ENCODE data around the gene PRKAG2. TPM values are rescaled to one million over a fixed set of nuclear protein-coding genes. Genes with fewer than 3 reads are reported as not detected.

PRKAG2 gene
- total RNA-seq, 2 donors from 2014 or later: 22.1 to 35.7 TPM

DNA sequence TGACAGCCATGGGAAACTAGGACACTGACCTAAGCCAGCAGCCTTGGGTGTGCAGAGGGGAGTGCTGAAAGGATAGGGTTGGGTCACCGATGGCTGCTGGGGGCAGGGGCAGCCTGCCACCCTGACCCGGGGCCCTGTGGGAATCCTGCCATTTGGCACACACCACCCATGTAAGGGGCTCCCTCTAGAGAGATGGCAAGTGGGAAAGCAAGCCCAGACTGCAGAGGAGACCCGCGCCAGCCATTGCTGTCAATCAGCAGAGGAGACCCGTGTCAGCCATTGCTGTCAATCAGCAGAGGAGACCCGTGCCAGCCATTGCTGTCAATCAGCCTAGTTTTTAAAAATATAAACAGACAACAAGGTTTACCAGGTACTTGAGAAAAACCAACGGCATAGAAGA, 27.4 kb upstream of the PRKAG2 start:
- no peaks in the 10 kb centered on the region for H3K9me3 Mint-ChIP-seq
- no peaks in the 10 kb centered on the region for H3K36me3 Mint-ChIP-seq
- ATAC-seq: no peak
- peak in 1 of 2 donors; percentile 16 for DNase-seq (ENCODE audit: low spot score in 2 of 2)
- no peak overlapping the region for H3K27ac Mint-ChIP-seq

DNA sequence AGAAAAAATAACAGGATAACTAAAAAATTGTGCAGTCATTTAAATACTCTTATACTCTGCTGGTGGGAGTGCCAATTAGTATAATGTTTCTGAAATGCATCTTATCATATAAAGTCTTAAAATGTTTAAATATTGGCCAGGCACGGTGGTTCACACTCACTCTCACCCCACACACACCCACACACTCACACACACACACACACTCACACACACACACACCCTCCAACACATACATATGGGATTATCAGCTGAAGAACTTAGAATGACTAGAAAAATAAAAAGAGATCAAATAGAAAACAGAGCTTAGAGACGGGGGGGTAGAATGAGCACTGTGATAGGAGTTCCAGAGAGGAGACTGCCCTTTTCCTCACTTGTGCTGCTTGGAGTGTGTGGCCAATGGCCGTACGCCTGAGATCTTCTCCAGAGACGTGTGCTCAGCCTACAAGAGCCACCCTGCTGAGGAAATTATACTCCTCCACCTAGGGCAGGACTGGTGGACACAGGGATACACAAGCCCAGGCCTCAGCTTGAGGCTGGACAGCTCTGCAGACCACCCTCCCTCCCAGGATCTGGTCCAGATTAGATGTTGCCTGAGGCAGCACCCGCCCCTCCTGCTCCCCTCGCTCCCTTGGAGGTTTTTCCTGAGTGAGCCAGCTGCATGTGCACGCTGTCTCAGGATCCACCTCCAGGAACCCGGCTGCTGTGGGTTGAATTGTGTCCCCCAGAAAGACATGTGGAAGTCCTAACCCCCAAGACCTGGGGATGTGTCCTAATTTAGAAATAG, 26.5 kb upstream of the PRKAG2 start:
- H3K36me3 Mint-ChIP-seq: no peaks in the 10 kb centered on the region
- no peak overlapping the region for H3K27ac Mint-ChIP-seq
- DNase-seq (ENCODE audit: low spot score in 2 of 2): peak in 1 of 2 donors; percentile 9
- ATAC-seq: no peak
- H3K9me3 Mint-ChIP-seq: no peaks in the 10 kb centered on the region

DNA sequence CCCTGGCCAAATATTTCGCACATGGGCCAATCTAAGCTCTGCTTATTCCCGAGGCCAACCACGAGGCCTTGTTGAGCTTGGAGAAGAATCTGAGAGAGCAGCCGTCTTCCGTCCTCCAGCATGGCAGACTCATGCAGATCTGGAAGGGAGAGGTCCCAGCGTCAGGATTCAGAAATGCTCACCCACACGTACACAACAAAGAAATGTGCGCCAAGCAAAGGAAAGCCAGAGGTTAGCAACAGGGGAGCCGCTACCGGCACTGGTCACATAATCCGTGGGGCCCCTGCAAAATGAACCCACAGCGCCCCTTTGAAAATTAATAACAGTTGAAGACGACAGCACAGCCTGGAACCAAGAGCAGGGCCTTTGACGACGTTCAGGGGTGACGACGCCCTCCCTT, 25.4 kb upstream of the PRKAG2 start:
- H3K9me3 Mint-ChIP-seq: no peaks in the 10 kb centered on the region
- no peaks in the 10 kb centered on the region for H3K36me3 Mint-ChIP-seq
- DNase-seq (ENCODE audit: low spot score in 2 of 2) (peak in 1 of 2 donors; percentile 33), ATAC-seq (no peak)
- H3K27ac Mint-ChIP-seq: no peak overlapping the region

DNA sequence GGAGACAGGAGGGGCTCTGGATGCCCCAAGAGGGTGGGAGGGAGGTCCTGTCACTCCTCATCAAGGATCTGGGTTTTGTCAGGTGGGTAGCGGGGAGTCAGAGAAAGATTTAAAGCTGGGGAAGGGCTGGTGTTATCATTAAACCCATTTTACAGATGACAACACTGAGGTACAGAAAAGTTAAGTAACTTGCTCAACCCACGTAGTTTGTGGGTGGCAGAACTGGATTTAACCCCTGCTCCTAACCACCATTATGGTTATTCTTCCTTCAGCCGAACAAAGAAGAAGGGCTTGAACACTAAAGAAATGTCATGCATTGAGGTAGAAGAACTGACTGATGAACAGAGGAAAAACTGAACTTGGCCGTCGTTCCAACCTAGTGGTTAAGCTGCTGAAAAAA, 24.9 kb upstream of the PRKAG2 start:
- H3K9me3 Mint-ChIP-seq: no peaks in the 10 kb centered on the region
- H3K36me3 Mint-ChIP-seq: no peaks in the 10 kb centered on the region
- DNase-seq (ENCODE audit: low spot score in 2 of 2) (peak in 1 of 2 donors; percentile 3), ATAC-seq (no peak)
- H3K27ac Mint-ChIP-seq: no peak overlapping the region

DNA sequence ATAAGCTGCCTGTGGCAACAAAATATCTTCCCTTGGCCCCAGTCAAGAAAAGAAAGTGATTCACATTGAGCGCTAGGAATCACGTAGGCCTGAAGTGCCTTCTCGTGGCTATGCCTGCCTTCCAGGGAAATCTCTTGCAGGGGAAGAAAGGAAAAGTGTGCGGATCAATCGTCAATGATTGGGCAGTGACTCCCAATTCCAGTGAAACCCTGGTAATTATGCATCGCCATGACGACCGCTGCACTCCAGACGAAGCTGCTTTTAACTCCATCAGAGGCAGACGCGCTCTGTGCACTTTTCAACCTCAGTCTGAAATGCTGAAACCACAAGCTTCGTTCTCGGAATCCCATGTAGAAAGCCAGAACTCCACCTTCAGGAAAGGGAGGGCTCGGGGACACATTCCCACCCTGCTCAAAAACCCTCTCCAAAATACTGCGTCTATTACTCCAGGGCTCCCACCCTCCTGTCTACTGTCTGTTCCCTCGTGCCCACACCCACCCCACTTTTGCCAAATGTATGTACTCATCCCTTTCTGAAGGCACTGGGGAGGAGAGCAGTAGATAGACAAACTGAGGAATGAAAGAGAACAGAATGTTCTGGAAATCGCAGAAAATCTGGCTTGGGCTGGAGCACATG, 24.2 kb upstream of the PRKAG2 start:
- no peak for ATAC-seq
- DNase-seq (ENCODE audit: low spot score in 2 of 2): peak in 1 of 2 donors; percentile 28
- Mint-ChIP-seq H3K36me3 (no peaks in the 10 kb centered on the region), H3K9me3 (no peaks in the 10 kb centered on the region), H3K27ac (peak overlapping the region in 1 of 2 donors; percentile 56)

DNA sequence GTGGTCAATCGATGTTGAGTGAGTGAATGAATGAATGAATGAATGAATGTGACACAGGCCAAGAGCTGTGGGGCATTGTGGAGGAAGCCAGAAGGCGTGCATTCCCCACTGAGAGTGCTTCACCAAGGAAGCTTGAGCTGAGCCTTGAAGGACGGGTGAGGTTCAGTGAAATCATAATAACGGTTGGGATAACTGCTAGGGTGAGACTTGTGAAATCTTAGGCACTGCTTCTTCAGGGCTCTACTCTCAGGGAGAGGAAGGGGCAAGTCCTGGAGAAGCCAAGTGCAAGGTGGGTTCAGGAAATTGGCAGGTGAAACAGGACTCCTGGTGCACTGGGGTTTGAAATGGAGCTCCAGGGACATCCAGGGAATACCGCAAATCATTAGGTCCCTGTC, 23.7 kb upstream of the PRKAG2 start:
- DNase-seq (ENCODE audit: low spot score in 2 of 2) (peak in 1 of 2 donors; percentile 18), ATAC-seq (no peak)
- no peaks in the 10 kb centered on the region for H3K9me3 Mint-ChIP-seq
- H3K36me3 Mint-ChIP-seq: no peaks in the 10 kb centered on the region
- H3K27ac Mint-ChIP-seq: no peak overlapping the region

DNA sequence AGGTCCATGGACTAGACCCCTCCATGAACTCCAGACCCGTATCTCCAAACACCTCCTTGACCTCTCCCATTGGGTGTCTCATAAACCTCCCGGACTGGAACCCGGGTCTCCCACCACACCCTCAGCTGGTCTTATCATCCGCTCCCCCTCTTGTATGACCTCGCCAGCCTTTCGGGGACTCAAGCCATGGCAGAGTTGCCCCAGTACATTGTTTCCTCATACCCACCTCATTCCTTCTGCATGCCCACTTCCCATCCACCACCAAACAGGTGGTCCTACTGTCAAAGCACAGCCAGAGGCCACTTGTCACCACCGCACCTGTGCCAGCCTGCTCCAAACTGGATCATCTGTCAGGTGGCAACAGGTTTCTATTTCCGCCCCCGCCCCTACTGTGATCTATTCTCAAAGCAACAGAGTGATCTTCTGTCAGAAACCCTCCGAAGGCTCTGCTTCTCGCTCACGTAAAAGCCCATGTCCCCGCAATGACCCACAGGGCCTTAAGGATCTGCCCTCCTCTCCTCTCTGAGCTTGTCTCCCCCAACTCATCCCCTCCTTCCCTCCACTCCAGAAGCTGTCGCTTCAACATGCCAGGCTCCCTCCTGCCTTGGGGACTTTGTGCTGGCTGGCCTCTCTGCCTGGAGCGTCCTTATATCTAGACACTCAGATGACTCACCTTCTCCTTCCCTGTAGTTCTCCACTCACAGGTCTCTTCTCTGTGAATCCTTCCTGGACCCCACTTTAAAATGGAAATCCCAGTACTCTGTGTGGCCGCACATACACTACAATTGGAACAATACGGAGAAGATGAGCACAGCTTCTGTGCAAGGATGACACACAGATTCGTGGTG, 22.8 kb upstream of the PRKAG2 start:
- no peak for ATAC-seq
- no peaks in the 10 kb centered on the region for H3K9me3 Mint-ChIP-seq

DNA sequence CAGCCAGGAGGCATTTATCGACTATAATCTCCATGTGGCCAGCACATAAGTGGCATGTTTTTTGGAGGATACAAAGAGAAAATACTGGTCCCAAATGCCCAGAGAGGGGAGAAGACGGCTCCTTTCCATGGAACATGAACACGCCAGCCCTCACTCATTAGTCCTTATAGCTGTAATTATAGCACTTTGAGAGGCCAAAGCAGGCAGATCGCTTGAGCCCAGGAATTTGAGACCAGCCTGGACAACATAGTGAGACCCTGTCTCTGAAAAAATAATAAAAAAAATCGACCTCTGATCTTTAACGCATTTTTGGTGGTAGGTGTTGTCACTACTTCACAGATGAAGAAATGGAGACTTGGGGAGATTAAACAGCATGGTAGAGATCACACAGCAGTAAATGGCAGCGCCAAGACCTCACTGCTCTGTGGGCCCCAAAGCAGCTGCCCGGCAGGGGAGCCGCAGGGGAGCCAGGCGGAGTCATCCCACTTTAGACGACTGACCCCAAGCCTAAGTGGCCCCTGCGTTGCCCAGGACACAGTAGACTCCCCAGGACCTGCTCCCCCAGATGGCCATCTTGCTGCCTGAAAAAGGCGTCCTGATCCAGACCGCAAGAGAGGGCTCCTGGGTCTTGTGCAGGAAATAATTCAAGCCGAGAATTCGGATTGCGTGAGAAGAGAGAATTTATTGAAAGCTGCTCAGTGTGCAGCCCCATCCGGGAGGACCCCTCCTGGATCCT, 21.2 kb upstream of the PRKAG2 start:
- H3K9me3 Mint-ChIP-seq: no peaks in the 10 kb centered on the region
- DNase-seq (ENCODE audit: low spot score in 2 of 2) (peak in 1 of 2 donors; percentile 13), ATAC-seq (no peak)
- H3K36me3 Mint-ChIP-seq: no peaks in the 10 kb centered on the region
- no peak overlapping the region for H3K27ac Mint-ChIP-seq

More for the DNA sequence above, 22.8 kb upstream of the PRKAG2 start:
- no peaks in the 10 kb centered on the region for H3K36me3 Mint-ChIP-seq
- DNase-seq (ENCODE audit: low spot score in 2 of 2): peak in 1 of 2 donors; percentile 26
- H3K27ac Mint-ChIP-seq: no peak overlapping the region

DNA sequence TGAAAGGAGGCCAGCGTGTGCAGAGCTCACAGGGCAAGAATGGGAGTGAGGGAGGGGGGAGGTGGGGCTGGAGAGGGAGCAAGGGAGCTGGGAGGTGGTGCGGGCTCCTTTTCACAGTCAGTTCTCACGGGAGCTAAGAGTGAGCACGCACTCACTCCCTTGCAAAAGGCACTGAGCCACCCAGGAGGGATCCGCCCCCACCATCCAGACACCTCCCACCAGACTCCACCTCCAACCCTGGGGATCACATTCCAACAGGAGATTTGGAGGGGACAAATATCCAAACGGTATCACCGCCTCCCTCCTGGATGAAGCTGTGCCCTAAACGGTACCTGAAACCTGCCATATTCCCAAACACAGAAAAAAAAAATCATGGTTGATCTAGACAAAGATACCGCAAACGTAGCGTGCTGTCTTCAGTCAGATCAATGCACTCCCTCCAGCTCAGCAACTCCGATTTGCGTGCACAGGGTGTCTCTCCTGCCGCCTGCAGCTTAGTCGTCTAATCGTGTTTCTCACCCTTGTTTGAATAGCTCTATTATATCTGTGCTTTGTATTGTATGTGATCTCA, 20.3 kb upstream of the PRKAG2 start:
- Mint-ChIP-seq H3K9me3 (no peaks in the 10 kb centered on the region), H3K36me3 (no peaks in the 10 kb centered on the region), H3K27ac (no peak overlapping the region)
- ATAC-seq (no peak), DNase-seq (ENCODE audit: low spot score in 2 of 2) (peak in 1 of 2 donors; percentile 23)

DNA sequence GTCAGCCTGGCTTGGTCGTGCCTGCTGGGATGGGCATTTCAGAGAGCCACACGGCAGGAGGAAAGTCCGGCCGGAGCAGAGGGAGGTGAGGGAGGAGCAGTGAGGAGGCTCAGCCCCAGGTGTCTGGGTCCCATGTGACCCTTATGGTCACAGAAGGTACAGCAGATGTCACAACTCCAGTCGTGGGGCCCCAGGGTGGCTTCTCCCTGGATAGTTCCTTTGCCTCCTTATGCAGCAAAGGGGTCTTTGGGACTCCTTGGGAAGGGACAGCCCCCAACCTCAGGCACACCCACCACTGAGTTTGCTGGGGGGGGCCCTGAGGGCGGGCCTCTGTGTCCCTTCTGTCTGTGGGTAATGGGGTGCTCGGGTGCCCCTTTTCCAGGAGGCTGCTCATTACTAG, 19.6 kb upstream of the PRKAG2 start:
- H3K9me3 Mint-ChIP-seq: no peaks in the 10 kb centered on the region
- H3K36me3 Mint-ChIP-seq: no peaks in the 10 kb centered on the region
- peak in 1 of 2 donors; percentile 3 for DNase-seq (ENCODE audit: low spot score in 2 of 2)
- H3K27ac Mint-ChIP-seq: no peak overlapping the region
- ATAC-seq: no peak

DNA sequence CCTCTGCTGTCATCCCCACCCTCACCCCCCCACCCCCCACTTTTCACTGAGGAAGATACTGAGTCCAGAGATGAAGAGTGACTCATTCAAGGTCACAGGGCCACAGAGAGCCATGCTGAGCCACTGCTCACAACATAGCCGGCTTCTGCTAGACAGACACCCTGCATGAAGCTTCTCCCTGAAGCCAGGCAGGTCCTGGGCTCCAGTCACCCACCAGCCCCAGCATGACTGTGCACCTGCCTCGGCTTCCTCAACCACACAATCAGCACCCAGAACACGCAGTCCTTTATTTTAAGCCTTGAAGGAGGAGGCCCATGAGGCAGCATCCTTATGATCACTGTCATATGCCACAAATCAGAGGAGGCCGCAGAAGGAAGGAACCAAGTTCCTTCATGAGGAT, 19.2 kb upstream of the PRKAG2 start:
- Mint-ChIP-seq H3K36me3 (no peaks in the 10 kb centered on the region), H3K9me3 (no peaks in the 10 kb centered on the region), H3K27ac (no peak overlapping the region)
- peak in 1 of 2 donors; percentile 42 for DNase-seq (ENCODE audit: low spot score in 2 of 2)
- no peak for ATAC-seq

DNA sequence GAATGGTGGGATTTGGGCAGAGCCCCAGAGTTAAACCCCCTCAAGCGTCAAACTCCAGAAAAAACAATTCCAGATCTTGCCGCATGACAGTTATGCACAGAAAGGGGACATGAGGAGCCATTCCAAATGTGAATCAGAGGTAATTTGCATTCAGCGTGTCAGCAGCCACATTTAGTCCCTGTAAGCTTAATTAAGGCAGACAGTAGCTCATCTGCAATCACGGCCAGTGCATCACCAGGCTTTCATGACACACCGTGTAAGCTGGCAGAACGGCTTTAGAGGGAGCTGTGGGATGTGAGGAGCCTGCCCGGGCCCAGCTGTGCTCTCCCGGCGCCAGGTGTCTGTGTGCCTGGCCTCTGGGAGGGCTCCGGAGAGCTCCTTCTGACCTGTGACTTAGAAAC, 18.7 kb upstream of the PRKAG2 start:
- ATAC-seq (no peak), DNase-seq (ENCODE audit: low spot score in 2 of 2) (peak in 1 of 2 donors; percentile 30)
- Mint-ChIP-seq H3K9me3 (no peaks in the 10 kb centered on the region), H3K27ac (no peak overlapping the region), H3K36me3 (no peaks in the 10 kb centered on the region)

DNA sequence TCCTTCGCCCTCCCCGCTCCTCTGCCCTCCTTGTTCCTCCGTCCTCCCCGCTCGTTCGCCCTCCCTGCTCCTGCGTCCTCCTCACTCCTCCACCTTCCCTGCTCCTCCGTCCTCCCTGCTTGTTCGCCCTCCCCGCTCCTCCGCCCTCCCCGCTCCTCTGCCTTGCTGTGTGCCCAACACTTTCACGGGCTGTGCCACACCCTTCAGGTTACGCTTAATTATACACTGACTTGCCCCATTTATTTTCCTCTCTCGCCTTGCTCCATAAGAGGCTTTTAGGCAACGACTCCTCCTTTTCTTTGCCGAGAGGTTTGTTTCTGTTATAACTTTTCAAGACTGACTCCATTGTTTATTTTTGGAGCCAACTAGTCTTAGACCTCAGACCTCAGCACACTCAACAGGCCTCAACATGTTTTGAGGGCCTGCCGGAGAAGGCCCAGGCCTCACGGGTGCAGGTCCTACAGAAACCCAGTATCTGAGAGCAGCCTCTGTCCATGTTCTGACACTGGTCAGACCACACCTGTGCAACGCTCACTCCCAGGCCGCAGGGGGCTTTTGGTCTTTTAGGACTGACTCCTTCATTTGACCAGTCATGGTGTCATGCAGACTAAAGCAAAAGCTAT, 18.2 kb upstream of the PRKAG2 start:
- H3K27ac Mint-ChIP-seq: no peak overlapping the region
- H3K36me3 Mint-ChIP-seq: no peaks in the 10 kb centered on the region
- H3K9me3 Mint-ChIP-seq: no peaks in the 10 kb centered on the region
- DNase-seq (ENCODE audit: low spot score in 2 of 2): peak in 1 of 2 donors; percentile 21
- ATAC-seq: no peak

DNA sequence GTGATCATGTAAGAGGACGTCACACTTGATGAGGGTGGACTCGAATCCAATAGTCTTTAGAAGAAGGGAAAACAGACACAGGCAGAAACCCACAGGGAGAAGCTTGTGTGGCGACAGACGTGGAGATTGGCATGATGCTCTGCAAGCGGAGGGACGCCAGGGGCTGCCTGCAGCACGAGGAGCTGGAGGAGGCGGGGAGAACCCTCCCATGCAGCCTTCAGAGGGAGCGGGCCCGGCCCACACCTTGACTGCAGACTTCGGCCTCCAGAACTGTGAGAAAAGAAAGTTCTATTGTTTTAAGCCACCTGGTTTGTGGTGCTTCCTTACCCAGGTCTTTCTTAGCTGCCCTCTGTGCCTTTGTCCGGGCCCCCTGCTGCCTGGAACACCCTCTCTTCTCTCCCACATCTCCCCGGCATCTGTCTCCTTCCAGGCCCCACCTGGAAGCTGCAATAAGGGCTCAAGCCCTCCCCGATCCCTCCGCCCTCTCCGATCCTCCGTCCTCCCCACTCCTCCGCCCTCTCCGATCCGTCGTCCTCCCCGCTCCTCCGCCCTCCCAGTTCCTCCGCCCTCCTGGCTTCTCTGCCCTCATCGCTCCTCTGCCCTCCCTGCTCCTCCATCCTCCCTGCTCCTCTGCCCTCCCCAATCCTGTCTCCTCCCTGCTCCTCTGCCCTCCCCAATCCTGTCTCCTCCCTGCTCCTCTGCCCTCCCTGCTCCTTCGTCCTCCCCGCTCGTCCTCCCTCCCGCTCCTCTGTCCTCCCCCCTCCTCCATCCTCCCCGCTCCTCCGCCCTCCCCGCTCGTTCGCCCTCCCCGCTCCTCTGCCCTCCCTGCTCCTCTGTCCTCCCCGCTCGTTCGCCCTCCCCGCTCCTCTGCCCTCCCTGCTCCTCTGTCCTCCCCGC, 17.4 kb upstream of the PRKAG2 start:
- no peak overlapping the region for H3K27ac Mint-ChIP-seq
- DNase-seq (ENCODE audit: low spot score in 2 of 2) (peak in 1 of 2 donors; percentile 26), ATAC-seq (no peak)
- no peaks in the 10 kb centered on the region for H3K9me3 Mint-ChIP-seq
- H3K36me3 Mint-ChIP-seq: no peaks in the 10 kb centered on the region

DNA sequence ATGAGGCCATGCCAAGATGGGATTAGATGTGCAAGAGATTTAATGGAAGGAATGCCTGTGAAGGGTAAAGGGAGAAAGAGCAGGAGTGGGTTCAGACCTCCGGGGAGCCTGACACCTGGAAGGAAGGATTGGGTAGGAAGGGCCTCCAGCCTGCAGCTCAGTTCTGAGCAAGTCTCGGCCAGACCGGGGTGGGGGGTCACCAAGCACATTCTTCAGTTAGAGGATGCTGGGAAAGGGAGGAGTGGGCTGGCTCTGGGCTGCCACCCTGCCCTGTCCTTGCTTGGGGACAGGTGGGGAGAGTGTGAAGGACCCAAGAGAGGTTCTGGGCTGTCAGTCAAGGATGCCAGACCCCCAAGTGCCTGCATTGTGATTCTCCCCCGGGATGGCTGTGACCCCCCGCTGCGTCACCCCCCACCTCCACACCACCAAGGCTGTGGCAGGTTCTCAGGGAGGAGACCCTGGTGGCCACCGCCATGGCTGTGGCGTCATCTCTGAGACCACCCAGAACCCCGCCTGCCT, 16.5 kb upstream of the PRKAG2 start:
- no peak for ATAC-seq
- Mint-ChIP-seq H3K36me3 (no peaks in the 10 kb centered on the region), H3K27ac (no peak overlapping the region), H3K9me3 (no peaks in the 10 kb centered on the region)
- DNase-seq (ENCODE audit: low spot score in 2 of 2): peak in 1 of 2 donors; percentile 34

Measured in activated naive CD4-positive, alpha-beta T cell treated with anti-CD3 and anti-CD28 coated beads, Interleukin-2, amount 50 U/mL, for 72 hours (primary cell).